Caco-2 (cell line): ENCODE results near the gene ZNHIT2. TPM values are rescaled to one million over a fixed set of nuclear protein-coding genes. Genes with fewer than 3 reads are reported as not detected.

Experiments
- BruUV-seq: library from RNA; stranded (reverse); fragments of 400-500 nt; replicated peaks from 2 replicates; lab custom pipeline; 2021; lab: Mats Ljungman, UMichigan
- CTCF ChIA-PET: fragments of 300-600 bp; sonication (Branson Sonifier 250); formaldehyde crosslinking; loops from one replicate; lab custom pipeline; 2022; ENCODE audit warnings: antibody characterized with exemption; lab: Charles Lee
- POLR2A ChIA-PET: fragments of 300-600 bp; sonication (Branson Sonifier 250); formaldehyde crosslinking; loops from one replicate; lab custom pipeline; 2022; ENCODE audit warnings: antibody characterized with exemption; lab: Charles Lee
- DNase-seq, 2 experiments: peaks; one replicate each; pipeline versions ENCODE4 v3.0.0 to v3.0.0-alpha.2; 2020 to 2022
- H3K27me3 ChIP-seq: replicated peaks from 2 replicates; pipeline ENCODE4 v1.6.0; 2011; ENCODE audit warnings: low read length; ENCODE audit not compliant: control insufficient read depth, insufficient read depth
- H3K36me3 ChIP-seq: 2 replicates; pipeline ENCODE4 v1.5.1; 2011; ENCODE audit warnings: low read length; ENCODE audit not compliant: control insufficient read depth, insufficient read depth
- H3K4me1 ChIP-seq: fragments of 250-450 bp; sonication (Bioruptor Pico); 2 replicates; pipeline ENCODE4 v1.5.1; 2020; ENCODE audit warnings: mild to moderate bottlenecking
- H3K4me3 ChIP-seq: 2 replicates; pipeline ENCODE4 v1.5.1; 2011; ENCODE audit warnings: low read depth, mild to moderate bottlenecking, control low read depth, low read length
- H3K9me3 ChIP-seq: fragments of 250-450 bp; sonication (Bioruptor Pico); 2 replicates; pipeline ENCODE4 v1.5.1; 2020; ENCODE audit warnings: mild to moderate bottlenecking, moderate library complexity
- H3K27ac Mint-ChIP-seq: one replicate; pipeline ENCODE4 v1.8.0; 2022; ENCODE audit warnings: mixed read lengths; ENCODE audit not compliant: unreplicated experiment
- H3K27me3 Mint-ChIP-seq: one replicate; pipeline ENCODE4 v1.8.0; 2022; ENCODE audit warnings: mixed read lengths; ENCODE audit not compliant: insufficient read depth, unreplicated experiment
- H3K36me3 Mint-ChIP-seq: one replicate; pipeline ENCODE4 v1.8.0; 2022; ENCODE audit warnings: mild to moderate bottlenecking, mixed read lengths; ENCODE audit not compliant: insufficient read depth, unreplicated experiment
- H3K4me1 Mint-ChIP-seq: one replicate; pipeline ENCODE4 v1.8.0; 2022; ENCODE audit warnings: low read depth, mixed read lengths; ENCODE audit not compliant: unreplicated experiment
- H3K4me3 Mint-ChIP-seq: one replicate; pipeline ENCODE4 v1.8.0; 2022; ENCODE audit warnings: mild to moderate bottlenecking, moderate library complexity, mixed read lengths; ENCODE audit not compliant: unreplicated experiment
- H3K9me3 Mint-ChIP-seq: one replicate; pipeline ENCODE4 v1.8.0; 2022; ENCODE audit warnings: mixed read lengths; ENCODE audit not compliant: unreplicated experiment
- intact Hi-C: fragments of 100-400 bp; cut with micrococcal nuclease; formaldehyde crosslinking; loops from one replicate; pipeline ENCODE4 v1.10.0; 2022; ENCODE audit not compliant: unreplicated experiment
- total RNA-seq: library from RNA; stranded (reverse); gene quantifications from 2 replicates; pipeline ENCODE4 v1.2.3, GENCODE V29; 2022
- TF ChIP-seq, protein P1 (sequence below), 2 experiments: fragments of 200-600 bp in 1 of 2; IDR thresholded peaks; 1 replicate in 1 of 2; 2 replicates in 1 of 2; pipeline versions ENCODE4 v1.5.1 to v1.8.0; 2011 to 2022; ENCODE audit warnings: antibody characterized with exemption in 1 of 2, control low read depth in 1 of 2, inconsistent platforms in 1 of 2, low read depth in 1 of 2, low read length in 1 of 2, mild to moderate bottlenecking in 1 of 2, moderate library complexity in 1 of 2; ENCODE audit not compliant: insufficient read depth in 1 of 2, severe bottlenecking in 1 of 2, unreplicated experiment in 1 of 2

Gene ZNHIT2
- total RNA-seq, 1 experiment from 2014 or later = 14.7 TPM

DNA sequence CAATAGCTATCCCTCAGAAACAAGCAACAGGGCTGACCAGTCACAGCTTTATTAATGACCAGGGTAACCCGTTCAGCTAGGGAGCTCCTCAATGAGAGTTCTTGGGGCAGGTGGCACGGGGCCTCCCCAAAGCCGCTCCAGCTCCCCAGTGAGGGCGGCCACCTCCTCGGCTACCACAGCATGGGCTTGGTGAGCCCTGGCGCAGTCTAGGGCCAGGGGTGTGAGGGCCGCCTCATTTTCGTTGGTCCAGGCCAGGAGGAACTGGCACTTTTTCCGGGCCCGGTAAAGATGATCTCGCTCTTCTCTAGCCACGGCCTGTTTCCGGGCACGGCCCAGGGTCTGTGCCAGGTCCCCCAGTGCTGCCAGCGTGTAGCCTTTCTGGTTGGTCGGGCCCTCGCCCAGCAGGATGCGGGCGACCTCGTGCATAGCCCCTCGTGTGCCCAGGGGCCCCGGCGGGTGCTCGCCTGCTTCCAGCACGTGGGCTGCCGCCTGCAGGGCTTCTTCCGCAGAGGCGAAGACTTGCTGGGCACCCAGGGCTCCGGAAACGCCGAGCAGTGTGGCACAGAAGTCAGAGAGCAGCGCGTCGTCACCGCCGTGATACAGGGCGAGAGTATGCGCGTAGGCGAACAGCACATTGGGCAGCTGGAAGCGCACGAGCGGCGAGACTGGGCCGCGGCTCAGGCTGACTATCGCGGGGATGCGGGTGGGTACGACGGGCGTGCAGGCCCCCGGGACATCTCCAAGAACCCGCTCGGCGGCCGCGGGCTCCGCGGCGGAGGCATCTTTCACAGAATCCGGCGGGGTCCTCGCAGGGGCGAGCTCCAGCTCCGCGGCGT is 913 bp downstream of the ZNHIT2 start:
- Histone ChIP-seq H3K4me1 (peaks cover 25% of the 10 kb centered on the region), H3K9me3 (no peaks in the 10 kb centered on the region), H3K36me3 (peaks cover 10% of the 10 kb centered on the region), H3K4me3 (peak overlapping the region; percentile 87), H3K27me3 (no peaks in the 10 kb centered on the region)
- Mint-ChIP-seq H3K9me3 (no peaks in the 10 kb centered on the region), H3K4me1 (peaks cover 13% of the 10 kb centered on the region), H3K27ac (peak overlapping the region; percentile 92), H3K27me3 (no peaks in the 10 kb centered on the region), H3K36me3 (peaks cover 96% of the 10 kb centered on the region), H3K4me3 (peak overlapping the region; percentile 83)
- BruUV-seq = no TSS peak
- POLR2A ChIA-PET = interaction anchor here (0.6 to 1.4 kb wide), 7 partner anchors 15 to 613 kb away, joined by 3 to 9 read pairs (median 3); partner anchors contain the start of gene CAPN1
- CTCF ChIA-PET = interaction anchor here (0.6 to 2.2 kb wide), 6 partner anchors 17 to 1754 kb away, joined by 3 to 9 read pairs (median 4); partner anchors contain the start of genes CAPN1 and SF1
- DNase-seq = peak; percentile 49 to 53
- TF ChIP-seq, protein P1, sequence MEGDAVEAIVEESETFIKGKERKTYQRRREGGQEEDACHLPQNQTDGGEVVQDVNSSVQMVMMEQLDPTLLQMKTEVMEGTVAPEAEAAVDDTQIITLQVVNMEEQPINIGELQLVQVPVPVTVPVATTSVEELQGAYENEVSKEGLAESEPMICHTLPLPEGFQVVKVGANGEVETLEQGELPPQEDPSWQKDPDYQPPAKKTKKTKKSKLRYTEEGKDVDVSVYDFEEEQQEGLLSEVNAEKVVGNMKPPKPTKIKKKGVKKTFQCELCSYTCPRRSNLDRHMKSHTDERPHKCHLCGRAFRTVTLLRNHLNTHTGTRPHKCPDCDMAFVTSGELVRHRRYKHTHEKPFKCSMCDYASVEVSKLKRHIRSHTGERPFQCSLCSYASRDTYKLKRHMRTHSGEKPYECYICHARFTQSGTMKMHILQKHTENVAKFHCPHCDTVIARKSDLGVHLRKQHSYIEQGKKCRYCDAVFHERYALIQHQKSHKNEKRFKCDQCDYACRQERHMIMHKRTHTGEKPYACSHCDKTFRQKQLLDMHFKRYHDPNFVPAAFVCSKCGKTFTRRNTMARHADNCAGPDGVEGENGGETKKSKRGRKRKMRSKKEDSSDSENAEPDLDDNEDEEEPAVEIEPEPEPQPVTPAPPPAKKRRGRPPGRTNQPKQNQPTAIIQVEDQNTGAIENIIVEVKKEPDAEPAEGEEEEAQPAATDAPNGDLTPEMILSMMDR (IDR thresholded peaks at IDR 0.05; ENCODE audit: insufficient read depth in 1 of 2, low read depth in 1 of 2, low read length in 1 of 2, severe bottlenecking in 1 of 2, unreplicated experiment in 1 of 2) = peak in 1 of 2 experiments; percentile 2
- intact Hi-C loops = loop anchor here (1.0 to 10.0 kb wide), 4 partner anchors 20 to 342 kb away; partner anchors contain the start of genes ARL2, SF1 and VPS51

DNA sequence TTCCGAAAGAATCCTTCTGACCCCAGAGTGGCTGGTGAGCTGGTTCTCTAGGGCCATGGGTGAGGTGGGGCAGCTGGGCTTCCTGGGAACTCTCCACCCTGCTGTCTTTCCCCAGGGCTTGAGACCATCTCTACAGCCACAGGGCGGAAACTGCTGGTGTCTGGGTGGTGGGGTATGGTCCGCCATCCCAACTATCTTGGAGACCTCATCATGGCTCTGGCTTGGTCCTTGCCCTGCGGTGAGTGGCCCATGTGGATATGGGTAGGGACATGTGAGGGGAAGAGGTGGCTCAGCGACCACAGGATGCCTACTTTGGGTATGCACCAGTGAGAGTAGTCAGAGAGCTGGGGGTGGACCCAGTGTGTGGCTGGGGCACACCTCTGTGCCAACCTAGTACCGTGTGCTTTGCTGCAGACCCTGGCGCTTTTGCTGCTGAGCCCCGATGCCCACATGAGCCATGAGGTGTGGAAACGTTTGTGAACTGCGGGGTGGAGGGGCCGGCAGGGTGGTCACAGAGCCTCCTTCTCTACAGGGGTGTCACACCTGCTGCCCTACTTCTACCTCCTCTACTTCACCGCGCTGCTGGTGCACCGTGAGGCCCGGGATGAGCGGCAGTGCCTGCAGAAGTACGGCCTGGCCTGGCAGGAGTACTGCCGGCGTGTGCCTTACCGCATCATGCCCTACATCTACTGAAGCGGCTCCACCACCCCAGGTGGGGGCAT is 2.0 kb downstream of the ZNHIT2 start:
- H3K36me3 Mint-ChIP-seq = peaks cover 95% of the 10 kb centered on the region
- intact Hi-C loops = loop anchor here (5.0 to 10.0 kb wide), 2 partner anchors 137 to 341 kb away; partner anchors contain the start of gene SF1
- ChIA-PET POLR2A (interaction anchor here (0.9 kb wide), 1 partner anchor 19 kb away, joined by 3 read pairs; no protein-coding TSS in a partner anchor), CTCF (no interaction called here)
- H3K9me3 Mint-ChIP-seq = no peaks in the 10 kb centered on the region
- peak overlapping the region; percentile 83 for H3K4me3 Mint-ChIP-seq
- DNase-seq = no peak
- peaks cover 7% of the 10 kb centered on the region; the same call in 1 of the 2 replicates for H3K36me3 ChIP-seq
- H3K4me1 ChIP-seq = peaks cover 26% of the 10 kb centered on the region
- BruUV-seq = no TSS peak
- H3K27me3 ChIP-seq = no peaks in the 10 kb centered on the region
- peaks cover 6% of the 10 kb centered on the region for H3K4me1 Mint-ChIP-seq
- H3K4me3 ChIP-seq = no peak overlapping the region
- no peaks in the 10 kb centered on the region for H3K27me3 Mint-ChIP-seq
- H3K9me3 ChIP-seq = no peaks in the 10 kb centered on the region
- TF ChIP-seq, protein P1 (IDR thresholded peaks at IDR 0.05; ENCODE audit: insufficient read depth in 1 of 2, low read depth in 1 of 2, low read length in 1 of 2, severe bottlenecking in 1 of 2, unreplicated experiment in 1 of 2) = no peak
- no peak overlapping the region for H3K27ac Mint-ChIP-seq
